Activated CD4-positive, alpha-beta memory T cell treated with anti-CD3 and anti-CD28 coated beads, Interleukin-2, amount 10 ng/mL, durations not matched to agents 7 days and 5 days (primary cell): Measurements from ENCODE around the gene ZNF772. TPM values are rescaled to one million over a fixed set of nuclear protein-coding genes. Genes with fewer than 3 reads are reported as not detected.

ENCODE experiments used
- CTCF ChIA-PET: fragments of 350-600 bp; sonication (Branson Sonifier 250); formaldehyde crosslinking; loops from one replicate; lab custom pipeline; 2021; ENCODE audit warnings: antibody characterized with exemption, inconsistent platforms; lab: Charles Lee
- POLR2A ChIA-PET: fragments of 350-600 bp; sonication (Branson Sonifier 250); formaldehyde crosslinking; loops from one replicate; lab custom pipeline; 2021; ENCODE audit warnings: antibody characterized with exemption; lab: Charles Lee
- DNase-seq: peaks from one replicate; pipeline ENCODE4 v3.0.0-alpha.2; 2020
- H3K27ac Mint-ChIP-seq: one replicate; pipeline ENCODE4 v1.8.0; 2021; ENCODE audit warnings: mild to moderate bottlenecking, mixed read lengths
- H3K27me3 Mint-ChIP-seq: one replicate; pipeline ENCODE4 v1.8.0; 2021; ENCODE audit warnings: mixed read lengths
- H3K36me3 Mint-ChIP-seq: one replicate; pipeline ENCODE4 v1.8.0; 2021; ENCODE audit warnings: low read depth, mixed read lengths
- H3K4me1 Mint-ChIP-seq: one replicate; pipeline ENCODE4 v1.8.0; 2021; ENCODE audit warnings: mixed read lengths
- H3K4me3 Mint-ChIP-seq: one replicate; pipeline ENCODE4 v1.8.0; 2021; ENCODE audit warnings: mild to moderate bottlenecking, mixed read lengths
- H3K9me3 Mint-ChIP-seq: one replicate; pipeline ENCODE4 v1.8.0; 2021; ENCODE audit warnings: mixed read lengths
- total RNA-seq, 2 experiments: library from RNA; stranded (reverse); gene quantifications; one replicate each; pipeline ENCODE4 v1.2.3, GENCODE V29; 2021

ZNF772 gene
- total RNA-seq, 2 experiments from 2014 or later, result 7.2 to 8.8 TPM

- peaks cover 1% of the 10 kb centered on the region for H3K4me1 Mint-ChIP-seq
- H3K36me3 Mint-ChIP-seq, result peaks cover 73% of the 10 kb centered on the region
- no peaks in the 10 kb centered on the region for H3K27me3 Mint-ChIP-seq
- H3K27ac Mint-ChIP-seq, result no peak overlapping the region
- H3K9me3 Mint-ChIP-seq, result peaks cover 70% of the 10 kb centered on the region
- no peak overlapping the region for H3K4me3 Mint-ChIP-seq
- no peak for DNase-seq
- CTCF ChIA-PET, result no interaction called here
- POLR2A ChIA-PET, result interaction anchor here (1.3 kb wide), 1 partner anchor 228 kb away, joined by 3 read pairs; no protein-coding TSS in a partner anchor
These were observed 57.9 kb downstream of the ZNF772 start for GRCh38 chr19:57419439-57419838.

Other genes with a start within 250 kb of the ZNF772 start
- gene AURKC, start 246.5 kb downstream of the ZNF772 start, total RNA-seq, result 1 to 10 TPM in 1 of 2 experiments, under 1 TPM in 1; 0.63 to 1.7 TPM
- gene ZNF805, start 236.9 kb downstream of the ZNF772 start, total RNA-seq, result 10 to 100 TPM in 1 of 2 experiments, 1 to 10 TPM in 1; 9.8 to 10.0 TPM
- gene ZNF460, start 197.1 kb downstream of the ZNF772 start, total RNA-seq, result 10 to 100 TPM; 40.0 to 42.0 TPM
- gene ZNF543, start 157.1 kb downstream of the ZNF772 start, total RNA-seq, result 1 to 10 TPM; 7.7 to 8.2 TPM
- gene ZNF304, start 126.3 kb downstream of the ZNF772 start, total RNA-seq, result 1 to 10 TPM; 7.9 to 9.1 TPM
- 10 to 100 TPM; 10.5 to 10.9 TPM for gene TRAPPC2B, start 114.0 kb downstream of the ZNF772 start, total RNA-seq
- 1 to 10 TPM; 3.8 to 4.8 TPM for gene ZNF547, start 114.0 kb downstream of the ZNF772 start, total RNA-seq
- 10 to 100 TPM; 26.9 to 32.6 TPM for gene ZNF548, start 87.7 kb downstream of the ZNF772 start, total RNA-seq
- 10 to 100 TPM in 1 of 2 experiments, 1 to 10 TPM in 1; 9.1 to 12.6 TPM for gene ZNF17, start 66.4 kb downstream of the ZNF772 start, total RNA-seq
- 1 to 10 TPM; 7.8 to 9.5 TPM for gene ZNF749, start 42.2 kb downstream of the ZNF772 start, total RNA-seq
- gene VN1R1, start 20.4 kb downstream of the ZNF772 start, total RNA-seq, result under 1 TPM; 0.15 to 0.35 TPM
- 10 to 100 TPM in 1 of 2 experiments, 1 to 10 TPM in 1; 9.8 to 12.0 TPM for gene ZNF419, start 10.2 kb upstream of the ZNF772 start, total RNA-seq
- gene ZNF773, start 22.4 kb upstream of the ZNF772 start, total RNA-seq, result 10 to 100 TPM in 1 of 2 experiments, 1 to 10 TPM in 1; 8.6 to 11.4 TPM
- gene ZNF549, start 49.8 kb upstream of the ZNF772 start, total RNA-seq, result 1 to 10 TPM; 5.7 to 6.0 TPM
- 10 to 100 TPM; 11.8 to 12.5 TPM for gene ZNF550, start 82.3 kb upstream of the ZNF772 start, total RNA-seq
- gene ZNF416, start 101.3 kb upstream of the ZNF772 start, total RNA-seq, result 1 to 10 TPM; 5.4 to 6.7 TPM
- 1 to 10 TPM; 5.7 to 6.1 TPM for gene ZIK1, start 106.6 kb upstream of the ZNF772 start, total RNA-seq
- gene ZNF530, start 122.3 kb upstream of the ZNF772 start, total RNA-seq, result 1 to 10 TPM; 7.4 to 8.3 TPM
- gene ZNF134, start 136.7 kb upstream of the ZNF772 start, total RNA-seq, result 10 to 100 TPM; 14.7 to 16.7 TPM
- gene ZNF211, start 155.6 kb upstream of the ZNF772 start, total RNA-seq, result 10 to 100 TPM; 17.8 to 20.4 TPM
- gene ZSCAN4, start 191.4 kb upstream of the ZNF772 start, total RNA-seq, result not detected
- 10 to 100 TPM in 1 of 2 experiments, 1 to 10 TPM in 1; 8.9 to 10.2 TPM for gene ZNF551, start 204.4 kb upstream of the ZNF772 start, total RNA-seq
- under 1 TPM; 0.38 to 0.70 TPM for gene ZNF154, start 231.6 kb upstream of the ZNF772 start, total RNA-seq